Hematopoietic multipotent progenitor cell (in vitro differentiated cells): Measurements from ENCODE around the gene PPP1R14C. TPM values are rescaled to one million over a fixed set of nuclear protein-coding genes. Genes with fewer than 3 reads are reported as not detected.
"Not testable (repeated sequence)": the region's sequence is repeated elsewhere in the genome, so short reads cannot be mapped to it uniquely, and the experiment has no call there.

ENCODE experiments used
- DNase-seq, 3 donors: peaks; one replicate each; pipeline ENCODE4 v3.0.0-alpha.2; 2011 to 2015; ENCODE audit warnings: low read depth in 2 of 3, low spot score in 2 of 3
- total RNA-seq: library from RNA; depleted of rRNA; stranded (reverse); fragments of >200 nt; gene quantifications from one replicate; pipeline ENCODE4 v1.2.3, GENCODE V29; 2012

PPP1R14C gene
- total RNA-seq, 1 donor: under 0.01 TPM

DNA sequence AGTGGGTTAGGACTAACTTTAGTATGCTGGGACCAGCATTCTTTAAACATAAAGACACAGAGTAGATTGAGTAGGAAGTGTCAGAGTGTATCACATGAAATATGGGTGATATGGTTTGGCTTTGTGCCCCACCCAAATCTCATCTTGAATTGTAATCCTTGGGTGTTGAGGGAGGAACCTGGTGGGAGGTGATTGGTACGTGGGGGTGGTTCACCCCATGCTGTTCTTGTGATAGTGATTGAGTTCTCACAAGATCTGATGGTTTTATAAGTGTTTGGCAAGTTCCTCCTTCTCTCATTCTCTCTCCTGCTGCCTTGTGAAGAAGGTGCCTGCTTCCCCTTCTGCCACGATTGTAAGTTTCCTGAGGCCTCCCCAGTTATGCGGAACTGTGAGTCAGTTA is 5.1 kb upstream of the PPP1R14C start:
- not testable (repeated sequence) for DNase-seq

GRCh38 chr6:150138638-150139037 is 4.2 kb upstream of the PPP1R14C start:
- DNase-seq: no peak

- DNase-seq: no peak
Measured at GRCh38 chr6:150139533-150139932, 3.3 kb upstream of the PPP1R14C start.

- DNase-seq: no peak
Measured at GRCh38 chr6:150140236-150140969, 2.4 kb upstream of the PPP1R14C start.

GRCh38 chr6:150142097-150142669 is 661 bp upstream of the PPP1R14C start:
- no peak for DNase-seq

DNA sequence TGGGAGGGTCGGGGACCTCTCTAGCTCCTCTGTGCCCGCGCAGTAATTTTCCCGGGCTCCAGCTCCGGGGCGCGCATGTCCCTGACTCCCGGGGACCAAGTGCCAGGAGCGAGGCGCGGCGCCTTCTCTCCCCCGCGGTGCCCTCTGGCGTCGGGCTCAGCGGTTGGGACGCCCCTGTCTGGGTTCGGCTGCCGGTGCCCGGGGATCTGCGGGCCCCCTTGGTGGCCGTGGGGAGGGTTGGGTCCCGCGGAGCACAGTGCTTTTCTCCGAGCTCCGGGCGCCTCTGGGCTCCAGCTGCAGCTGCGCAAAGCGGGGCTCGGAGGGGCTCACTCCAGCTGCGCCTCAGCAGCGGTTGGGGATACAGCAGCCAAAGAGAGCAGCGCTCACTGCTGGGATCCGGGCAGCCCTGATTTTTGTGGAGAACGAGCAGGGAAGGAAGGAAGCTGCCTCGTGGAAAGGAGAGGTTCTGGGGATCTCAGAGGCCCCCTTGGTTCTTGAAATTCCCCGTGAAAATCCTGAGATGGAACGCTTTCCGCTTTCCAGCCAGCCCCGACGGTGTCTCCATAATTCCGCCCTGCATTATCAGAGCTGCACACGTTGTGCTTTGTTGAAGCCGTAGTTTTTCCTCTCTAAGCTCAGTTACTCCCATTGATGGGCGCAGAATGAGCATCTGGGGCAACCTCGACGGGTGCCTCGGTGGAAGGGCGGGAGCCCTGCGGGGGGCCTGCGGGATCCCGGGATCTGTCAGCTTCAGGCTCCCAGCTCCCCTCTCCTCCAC is 861 bp downstream of the PPP1R14C start:
- no peak for DNase-seq

DNA sequence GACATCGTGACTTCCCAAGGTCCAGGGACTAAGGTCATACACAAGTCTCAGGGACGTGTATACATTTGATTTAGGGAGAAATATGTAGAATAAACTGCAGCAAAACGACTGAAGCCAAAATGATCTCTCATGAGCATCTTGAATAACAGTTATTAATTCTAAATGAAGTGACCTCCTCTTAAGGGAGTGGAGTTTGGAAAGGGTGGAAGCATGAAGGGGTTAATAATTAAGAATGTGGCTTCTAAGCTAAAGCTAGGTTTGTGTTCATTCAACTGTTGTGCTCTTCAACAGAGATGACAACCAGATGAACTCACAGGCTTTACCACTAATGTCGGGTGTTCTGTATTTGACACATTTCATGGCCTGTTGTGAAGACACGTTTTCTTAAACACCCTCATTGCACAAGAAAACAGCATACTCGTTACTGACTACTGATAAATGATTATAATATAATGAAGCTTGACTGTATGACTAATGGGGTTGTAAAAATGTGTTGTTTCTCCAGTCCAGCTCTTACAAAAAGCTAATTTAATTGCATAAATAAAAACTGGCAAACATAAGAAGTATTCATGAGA is 1.5 kb downstream of the PPP1R14C start:
- DNase-seq: no peak

DNA sequence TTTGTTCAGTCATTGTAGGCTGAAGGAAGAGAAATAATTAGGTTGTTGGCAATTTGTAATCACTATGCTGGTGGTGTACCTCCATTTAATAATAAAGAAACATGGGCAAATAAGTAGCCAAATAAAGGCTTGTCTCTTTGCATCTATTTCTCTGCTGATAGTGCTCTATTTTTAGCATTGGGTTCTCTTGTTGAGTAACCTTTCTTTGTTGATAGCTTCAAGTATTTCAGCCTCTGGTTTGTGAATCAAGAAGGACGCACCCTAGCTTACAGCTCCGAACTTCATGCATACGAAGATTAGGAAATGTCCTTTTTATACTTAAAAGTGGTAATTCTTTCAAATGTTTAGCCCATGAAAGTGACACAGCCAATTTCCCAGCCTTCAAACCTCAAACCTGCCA is 2.6 kb downstream of the PPP1R14C start:
- DNase-seq: no peak

DNA sequence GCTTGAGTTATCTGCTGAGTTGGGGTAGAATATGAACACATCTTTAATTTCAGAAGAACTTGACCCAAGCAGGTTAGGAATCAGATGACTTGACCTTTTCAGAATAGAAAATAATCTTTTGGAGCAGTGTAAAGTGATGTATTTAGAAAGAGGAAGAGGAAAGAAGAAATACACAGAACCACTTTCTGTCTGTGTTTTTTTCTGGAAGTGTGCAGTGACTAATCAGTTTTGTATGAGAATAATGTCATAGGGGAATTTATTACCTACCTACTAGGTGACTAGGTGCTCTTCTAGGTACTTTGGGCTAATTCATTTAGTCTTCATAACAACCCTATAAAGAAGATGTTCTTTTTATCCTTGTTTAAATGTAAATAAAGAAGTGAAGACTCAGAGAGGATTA is 3.0 kb downstream of the PPP1R14C start:
- DNase-seq: peak in 2 of 3 donors; percentile 26 to 72

DNA sequence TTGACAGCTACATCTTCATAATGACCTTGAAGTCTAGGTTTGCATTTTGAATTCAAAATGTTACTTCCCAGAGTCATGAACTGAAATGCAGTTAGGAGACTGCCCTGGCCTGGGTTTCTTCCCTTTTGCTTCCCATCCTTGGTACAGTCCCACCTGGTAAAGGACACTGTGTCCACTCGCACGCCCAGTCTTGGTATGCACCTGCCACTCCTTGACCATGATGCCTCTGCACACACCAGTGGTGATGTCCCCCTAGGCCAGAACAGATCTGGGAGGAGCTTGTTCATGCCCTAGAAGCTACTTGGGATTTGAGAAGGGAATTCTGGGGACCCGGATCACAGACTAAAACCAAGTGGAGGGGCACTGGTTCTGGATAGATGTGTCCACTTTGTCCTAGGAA is 3.6 kb downstream of the PPP1R14C start:
- DNase-seq: no peak

- no peak for DNase-seq
Measured at GRCh38 chr6:150149146-150149545, 6.3 kb downstream of the PPP1R14C start.

DNA sequence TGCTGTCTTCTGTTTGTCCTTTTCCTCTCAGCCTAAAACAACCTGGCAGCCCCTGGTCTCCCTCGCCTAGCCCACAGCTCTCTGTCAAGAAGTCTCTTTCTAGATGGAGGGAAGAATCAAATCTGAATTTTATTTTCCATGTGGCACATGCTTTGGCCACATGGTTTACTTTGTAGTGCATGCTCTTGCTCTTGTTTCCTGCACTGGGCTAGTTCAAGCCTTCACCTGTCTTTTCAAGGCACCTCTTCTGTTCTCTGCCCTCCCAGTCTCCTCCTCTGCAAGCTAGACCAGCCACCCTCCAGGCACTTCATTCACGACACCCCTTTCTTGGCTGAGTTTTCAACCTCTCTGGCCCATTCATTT is 7.6 kb downstream of the PPP1R14C start:
- no peak for DNase-seq

GRCh38 chr6:150150821-150151646 is 8.2 kb downstream of the PPP1R14C start:
- no peak for DNase-seq

GRCh38 chr6:150152891-150153876 is 10.3 kb downstream of the PPP1R14C start:
- peak in 1 of 3 donors; percentile 69 for DNase-seq

DNA sequence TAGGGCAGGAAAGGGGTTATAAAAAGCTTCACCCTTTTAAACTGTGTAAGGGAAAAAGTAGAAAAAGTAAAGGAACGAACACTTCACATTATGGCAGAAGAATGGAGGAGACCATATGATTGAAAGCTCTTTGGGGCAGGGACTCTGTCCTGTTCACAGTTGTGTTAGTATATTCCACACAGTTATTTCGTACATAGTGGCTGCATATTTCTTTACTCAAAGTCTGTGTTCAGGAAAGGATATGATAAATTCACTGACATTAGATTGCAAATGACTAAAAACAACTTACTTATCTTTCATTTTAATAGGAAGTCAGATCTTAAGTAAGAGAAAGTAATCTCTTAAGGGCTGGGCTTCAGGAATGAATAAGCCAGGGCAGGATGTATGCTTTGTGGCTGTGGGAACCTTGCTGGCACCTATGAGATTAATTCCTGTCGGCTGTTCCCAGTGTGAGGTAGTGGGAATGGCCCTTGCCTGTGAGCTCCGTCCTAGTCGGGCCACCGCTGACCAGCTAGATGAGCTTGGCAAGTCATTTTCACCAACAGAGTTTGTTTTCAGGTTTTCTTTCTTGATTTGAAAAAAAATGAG is 11.2 kb downstream of the PPP1R14C start:
- DNase-seq: no peak

- no peak for DNase-seq
Measured at GRCh38 chr6:150156460-150156859, 13.6 kb downstream of the PPP1R14C start.

DNA sequence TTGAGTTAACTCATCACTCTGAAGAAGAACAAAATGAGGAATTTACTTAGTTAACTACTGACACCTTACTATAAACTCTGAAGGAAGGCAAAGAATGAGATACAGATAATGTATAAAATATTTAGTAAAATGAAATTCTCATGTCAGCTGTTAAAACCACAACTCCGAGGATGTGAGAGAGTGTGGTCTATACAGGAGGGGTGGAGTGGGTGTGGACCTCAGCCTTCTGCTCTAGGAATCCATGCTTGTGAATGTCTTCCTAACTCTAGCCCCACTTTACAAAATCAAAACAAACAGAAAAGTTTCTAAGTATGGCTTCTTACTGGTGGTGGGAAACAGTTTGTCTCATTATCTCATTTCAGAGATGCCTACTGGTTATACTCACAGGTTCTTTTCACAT is 14.2 kb downstream of the PPP1R14C start:
- no peak for DNase-seq

DNA sequence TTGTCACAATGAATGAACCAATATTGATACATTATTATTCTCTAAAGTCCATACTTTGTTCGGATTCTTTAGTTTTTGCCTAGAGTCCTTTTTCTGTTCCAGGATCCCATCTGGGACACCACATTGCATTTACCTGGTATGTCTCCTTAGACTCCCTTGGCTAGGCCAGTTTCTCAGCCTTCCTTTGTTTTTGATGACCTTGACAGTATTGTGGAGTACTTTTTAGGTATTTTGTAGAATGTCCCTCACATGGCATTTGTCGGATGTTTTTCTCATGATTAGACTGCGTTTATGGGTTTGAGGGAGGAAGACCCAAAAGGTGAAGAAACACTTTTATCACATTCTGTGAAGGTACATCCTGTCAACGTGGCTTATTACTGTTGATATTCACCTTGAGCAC is 16.9 kb downstream of the PPP1R14C start:
- DNase-seq: no peak

GRCh38 chr6:150163970-150164369 is 21.1 kb downstream of the PPP1R14C start:
- DNase-seq: no peak
